Measurements from ENCODE around the gene NUP107. TPM values are rescaled to one million over a fixed set of nuclear protein-coding genes. Genes with fewer than 3 reads are reported as not detected.

Gene NUP107
- total and polyA plus RNA-seq, 4 donors, result 18.4 to 74.7 (median 26.4) TPM

DNA sequence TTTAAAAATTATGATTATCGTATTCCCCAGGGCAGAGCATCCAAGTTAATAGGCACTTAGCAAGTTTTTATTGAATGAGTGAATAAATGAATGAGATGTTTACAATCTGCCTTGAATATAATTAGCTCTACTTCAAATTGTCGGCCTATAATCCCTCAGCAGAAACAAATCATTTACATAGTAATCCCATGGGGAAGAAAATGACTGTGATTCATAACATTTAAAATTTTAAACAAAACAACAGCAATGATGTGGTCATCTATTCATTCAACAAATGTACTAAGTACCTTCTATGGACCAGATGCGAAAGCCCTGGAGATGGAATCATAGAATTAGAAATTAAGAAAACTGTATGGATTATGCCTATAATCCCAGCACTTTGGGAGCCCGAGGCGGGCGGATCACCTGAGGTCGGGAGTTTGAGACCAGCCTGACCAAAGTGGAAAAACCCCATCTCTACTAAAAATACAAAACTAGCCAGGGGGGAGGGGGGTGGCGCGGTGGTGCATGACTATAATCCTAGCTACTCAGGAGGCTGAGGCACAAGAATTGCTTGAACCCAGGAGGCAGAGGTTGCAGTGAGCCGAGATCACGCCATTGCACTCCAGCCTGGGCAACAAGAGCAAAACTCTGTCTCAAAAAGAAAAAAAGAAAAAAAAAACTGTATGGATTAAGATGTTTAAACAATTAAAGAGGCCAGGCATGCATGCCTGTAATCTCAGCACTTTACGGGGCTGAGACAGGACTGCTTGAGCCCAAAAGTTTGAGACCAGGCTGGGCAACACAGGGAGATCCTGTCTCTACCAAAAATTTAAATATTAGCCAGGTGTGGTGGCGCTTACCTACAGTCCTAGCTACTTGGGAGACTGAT lies 103.5 kb downstream of the NUP107 start:
- H3K9me3 ChIP-seq (ENCODE audit: control insufficient read depth in 4 of 4, insufficient read depth in 3 of 4, low read length in 3 of 4), result no peaks in the 10 kb centered on the region
- no peaks in the 10 kb centered on the region for H3K27me3 ChIP-seq (ENCODE audit: control insufficient read depth in 3 of 3, insufficient read depth in 3 of 3, low read length in 2 of 3)
- DNase-seq, result no peak
- H3K9ac ChIP-seq (ENCODE audit: insufficient read depth in 1 of 2, low read length in 2 of 2), result no peak overlapping the region
- no peak for ATAC-seq (ENCODE audit: insufficient read depth, low FRiP score)
- TF ChIP-seq, protein P1, sequence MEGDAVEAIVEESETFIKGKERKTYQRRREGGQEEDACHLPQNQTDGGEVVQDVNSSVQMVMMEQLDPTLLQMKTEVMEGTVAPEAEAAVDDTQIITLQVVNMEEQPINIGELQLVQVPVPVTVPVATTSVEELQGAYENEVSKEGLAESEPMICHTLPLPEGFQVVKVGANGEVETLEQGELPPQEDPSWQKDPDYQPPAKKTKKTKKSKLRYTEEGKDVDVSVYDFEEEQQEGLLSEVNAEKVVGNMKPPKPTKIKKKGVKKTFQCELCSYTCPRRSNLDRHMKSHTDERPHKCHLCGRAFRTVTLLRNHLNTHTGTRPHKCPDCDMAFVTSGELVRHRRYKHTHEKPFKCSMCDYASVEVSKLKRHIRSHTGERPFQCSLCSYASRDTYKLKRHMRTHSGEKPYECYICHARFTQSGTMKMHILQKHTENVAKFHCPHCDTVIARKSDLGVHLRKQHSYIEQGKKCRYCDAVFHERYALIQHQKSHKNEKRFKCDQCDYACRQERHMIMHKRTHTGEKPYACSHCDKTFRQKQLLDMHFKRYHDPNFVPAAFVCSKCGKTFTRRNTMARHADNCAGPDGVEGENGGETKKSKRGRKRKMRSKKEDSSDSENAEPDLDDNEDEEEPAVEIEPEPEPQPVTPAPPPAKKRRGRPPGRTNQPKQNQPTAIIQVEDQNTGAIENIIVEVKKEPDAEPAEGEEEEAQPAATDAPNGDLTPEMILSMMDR (IDR thresholded peaks at IDR 0.05; ENCODE audit: control extremely low read depth, extremely low read depth), result no peak
- no peaks in the 10 kb centered on the region for H3K4me1 ChIP-seq (ENCODE audit: control insufficient read depth in 5 of 5, insufficient read depth in 5 of 5, low read length in 5 of 5)
- 95 to 97% methylated on average over 13 of the region's 13 CpGs for WGBS, 2 donors
- H3K36me3 ChIP-seq (ENCODE audit: control insufficient read depth in 4 of 4, insufficient read depth in 4 of 4, low read length in 4 of 4), result no peaks in the 10 kb centered on the region
- no peak overlapping the region for H3K27ac ChIP-seq (ENCODE audit: low read depth in 1 of 2, low read length in 1 of 2)
- no peak overlapping the region for H3K4me3 ChIP-seq

DNA sequence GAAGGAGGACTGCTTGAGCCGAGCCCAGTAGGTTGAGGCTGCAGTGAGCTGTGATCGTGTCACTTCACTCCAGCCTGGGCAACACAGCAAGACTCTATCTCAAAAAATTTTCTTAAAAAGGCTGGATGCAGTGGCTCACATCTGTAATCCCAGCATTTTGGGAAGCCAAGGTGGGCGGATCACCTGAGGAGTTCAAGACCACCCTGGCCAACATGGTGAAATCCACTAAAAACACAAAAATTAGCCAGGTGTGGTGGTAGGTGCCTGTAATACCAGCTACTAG lies 104.1 kb downstream of the NUP107 start:
- Histone ChIP-seq H3K9ac (ENCODE audit: insufficient read depth in 1 of 2, low read length in 2 of 2) (no peak overlapping the region), H3K9me3 (ENCODE audit: control insufficient read depth in 4 of 4, insufficient read depth in 3 of 4, low read length in 3 of 4) (no peaks in the 10 kb centered on the region), H3K4me1 (ENCODE audit: control insufficient read depth in 5 of 5, insufficient read depth in 5 of 5, low read length in 5 of 5) (no peaks in the 10 kb centered on the region), H3K36me3 (ENCODE audit: control insufficient read depth in 4 of 4, insufficient read depth in 4 of 4, low read length in 4 of 4) (no peaks in the 10 kb centered on the region), H3K27ac (ENCODE audit: low read depth in 1 of 2, low read length in 1 of 2) (no peak overlapping the region), H3K27me3 (ENCODE audit: control insufficient read depth in 3 of 3, insufficient read depth in 3 of 3, low read length in 2 of 3) (no peaks in the 10 kb centered on the region), H3K4me3 (no peak overlapping the region)
- TF ChIP-seq, protein P1 (IDR thresholded peaks at IDR 0.05; ENCODE audit: control extremely low read depth, extremely low read depth), result no peak
- DNase-seq (no peak), ATAC-seq (ENCODE audit: insufficient read depth, low FRiP score) (no peak)
- 63 to 64% methylated on average over 3 of the region's 3 CpGs for WGBS, 2 donors

DNA sequence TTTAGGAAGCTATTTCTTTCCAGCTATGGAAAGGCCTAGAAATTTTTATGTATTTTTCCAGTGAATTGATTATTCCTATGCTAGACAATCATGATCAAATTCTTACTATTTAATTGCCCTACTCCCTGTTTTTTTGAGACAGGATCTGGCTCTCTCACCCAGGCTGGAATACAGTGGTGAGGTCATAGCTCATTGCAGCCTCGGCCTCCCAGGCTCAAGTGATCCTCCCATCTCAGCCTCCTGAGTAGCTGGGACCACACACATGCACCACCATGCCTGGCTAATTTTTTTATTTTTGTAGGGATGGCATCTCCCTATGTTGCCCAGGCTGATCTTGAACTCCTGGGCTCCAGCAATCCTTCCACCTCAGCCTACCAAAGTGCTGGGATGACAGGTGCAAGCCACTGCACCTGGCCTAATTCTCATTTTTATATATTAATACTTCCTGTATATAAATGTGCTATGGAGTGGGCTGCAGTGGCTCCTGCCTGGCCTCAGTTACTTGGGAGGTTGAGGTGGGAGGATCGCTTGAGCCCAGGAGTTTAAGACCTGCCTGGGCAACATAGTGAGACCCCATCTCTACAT lies 105.2 kb downstream of the NUP107 start:
- Histone ChIP-seq H3K27me3 (ENCODE audit: control insufficient read depth in 3 of 3, insufficient read depth in 3 of 3, low read length in 2 of 3) (no peaks in the 10 kb centered on the region), H3K4me1 (ENCODE audit: control insufficient read depth in 5 of 5, insufficient read depth in 5 of 5, low read length in 5 of 5) (no peaks in the 10 kb centered on the region), H3K27ac (ENCODE audit: low read depth in 1 of 2, low read length in 1 of 2) (no peak overlapping the region), H3K36me3 (ENCODE audit: control insufficient read depth in 4 of 4, insufficient read depth in 4 of 4, low read length in 4 of 4) (no peaks in the 10 kb centered on the region), H3K9me3 (ENCODE audit: control insufficient read depth in 4 of 4, insufficient read depth in 3 of 4, low read length in 3 of 4) (no peaks in the 10 kb centered on the region), H3K9ac (ENCODE audit: insufficient read depth in 1 of 2, low read length in 2 of 2) (no peak overlapping the region), H3K4me3 (no peak overlapping the region)
- DNase-seq, result no peak
- TF ChIP-seq, protein P1 (IDR thresholded peaks at IDR 0.05; ENCODE audit: control extremely low read depth, extremely low read depth), result no peak
- 93 to 98% methylated on average over 2 of the region's 2 CpGs for WGBS, 2 donors
- no peak for ATAC-seq (ENCODE audit: insufficient read depth, low FRiP score)

Data from lung (tissue), 12 donors.